T47D (cell line): ENCODE results near the gene PPP2R3C.
A peak's percentile ranks its signal among the peaks of the same experiment; 100 is the strongest.
"Not testable (repeated sequence)": the region's sequence is repeated elsewhere in the genome, so short reads cannot be mapped to it uniquely, and the experiment has no call there.

Experiments used
- DNase-seq, 2 experiments: peaks; one replicate each; pipeline versions ENCODE4 v3.0.0 to v3.0.0-alpha.2; 2011 to 2012; ENCODE audit warnings: low read depth in 1 of 2, low spot score in 1 of 2
- JUND ChIP-seq: IDR thresholded peaks from 2 replicates; pipeline ENCODE4 v1.6.1; 2012; ENCODE audit warnings: low read depth
- in situ Hi-C: cut with HindIII; loops from 2 replicates; pipeline ENCODE4 v1.10.0; 2016; ENCODE audit warnings: low sequenced_read_pairs, low pct_unique_long_range_greater_than_20kb

Gene PPP2R3C

GRCh38 chr14:35068238-35069012 is 53.4 kb downstream of the PPP2R3C start:
- DNase-seq: no peak
- no peak for TF ChIP-seq JUND
- in situ Hi-C loops: no loop called here

GRCh38 chr14:35065731-35066130 is 56.1 kb downstream of the PPP2R3C start:
- in situ Hi-C loops, DNase-seq: not testable (repeated sequence)

GRCh38 chr14:35061113-35061791 is 60.5 kb downstream of the PPP2R3C start:
- DNase-seq, in situ Hi-C loops: not testable (repeated sequence)

GRCh38 chr14:35052637-35053036 is 69.2 kb downstream of the PPP2R3C start:
- in situ Hi-C loops: no loop called here
- TF ChIP-seq JUND: no peak

GRCh38 chr14:35051796-35052195 is 70.0 kb downstream of the PPP2R3C start:
- no peak for TF ChIP-seq JUND
- peak in 1 of 2 experiments; percentile 78 for DNase-seq
- in situ Hi-C loops: no loop called here

More at GRCh38 chr14:35052637-35053036, 69.2 kb downstream of the PPP2R3C start:
- no peak for DNase-seq

- in situ Hi-C loops: no loop called here
- peak in 1 of 2 experiments; percentile 57 for DNase-seq
- no peak for TF ChIP-seq JUND
Measured at GRCh38 chr14:35050652-35051051, 71.1 kb downstream of the PPP2R3C start.

- no peak for DNase-seq
- in situ Hi-C loops: no loop called here
- TF ChIP-seq JUND: no peak
Measured at GRCh38 chr14:35047976-35048513, 73.7 kb downstream of the PPP2R3C start.

GRCh38 chr14:35046751-35047536 is 74.8 kb downstream of the PPP2R3C start:
- DNase-seq: peak; percentile 51 to 75
- in situ Hi-C loops: no loop called here
- no peak for TF ChIP-seq JUND

GRCh38 chr14:35046048-35046750 is 75.6 kb downstream of the PPP2R3C start, which contains the start of gene FAM177A1:
Gene FAM177A1 (plus strand): TSS chr14:35046272. CDS start chr14:35046464, 192 bp downstream.
- in situ Hi-C loops: no loop called here
- DNase-seq: peak; percentile 99
- no peak for TF ChIP-seq JUND

- no peak for TF ChIP-seq JUND
- DNase-seq: peak in 1 of 2 experiments; percentile 37
- in situ Hi-C loops: no loop called here
Measured at GRCh38 chr14:35045798-35046047, 76.1 kb downstream of the PPP2R3C start.

GRCh38 chr14:35044939-35045797 is 76.6 kb downstream of the PPP2R3C start:
- DNase-seq: no peak
- no peak for TF ChIP-seq JUND
- in situ Hi-C loops: no loop called here
